ENCODE measurements around the gene PRSS36.

The PRSS36 gene

GRCh38 chr16:31099860-31100638, 49.8 kb downstream of the PRSS36 start:
- DNase-seq (ENCODE audit: low read depth in 2 of 2): no peak

- peak; percentile 77 for DNase-seq (ENCODE audit: low read depth in 2 of 2)
These were observed 55.3 kb downstream of the PRSS36 start, which contains the start of gene VKORC1 for GRCh38 chr16:31094424-31095120. Gene VKORC1, minus strand, starts transcription at chr16:31094797. Its CDS starts 68 bp downstream, at chr16:31094729.

DNA sequence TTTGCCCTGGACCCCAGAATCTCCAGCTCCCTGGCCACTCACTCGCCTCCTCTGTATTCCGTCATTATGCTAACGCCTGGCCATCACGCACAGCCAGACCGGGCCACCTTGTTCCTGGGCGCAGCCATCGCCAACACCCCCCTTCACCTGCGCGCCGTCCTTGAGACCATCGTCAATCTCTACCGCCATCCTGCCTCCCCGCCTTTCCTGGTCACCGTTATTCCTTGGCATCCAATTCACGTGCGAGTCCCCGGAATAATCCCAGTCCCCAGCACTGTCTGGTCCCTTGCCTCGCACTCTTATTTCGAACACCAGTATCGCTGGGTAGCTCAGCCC, 55.8 kb downstream of the PRSS36 start:
- no peak for DNase-seq (ENCODE audit: low read depth in 2 of 2)

DNA sequence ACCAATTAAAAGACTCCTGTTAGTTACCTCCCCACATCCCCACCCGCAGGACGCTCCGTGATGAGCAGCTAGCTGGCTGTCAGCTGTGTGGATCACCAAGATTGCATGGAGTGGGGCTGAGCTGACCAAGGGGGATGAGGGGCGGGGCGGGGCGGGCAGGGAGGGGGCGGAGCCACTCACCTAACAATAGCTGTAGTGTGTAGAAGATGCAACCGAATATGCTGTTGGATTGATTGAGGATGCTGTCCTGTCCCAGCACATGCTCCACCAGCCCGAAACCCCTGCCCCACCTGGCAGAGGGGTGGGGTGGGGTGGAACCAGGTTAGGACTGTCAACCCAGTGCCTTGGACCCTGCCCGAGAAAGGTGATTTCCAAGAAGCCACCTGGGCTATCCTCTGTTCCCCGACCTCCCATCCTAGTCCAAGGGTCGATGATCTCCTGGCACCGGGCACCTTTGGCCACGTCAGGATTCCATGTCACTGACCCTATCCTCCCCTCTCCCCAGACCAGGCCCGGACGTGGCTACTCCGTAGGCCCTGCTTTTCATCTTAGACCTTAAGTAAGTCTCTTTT, 56.6 kb downstream of the PRSS36 start:
- DNase-seq (ENCODE audit: low read depth in 2 of 2): no peak

GRCh38 chr16:31092330-31092729, 57.5 kb downstream of the PRSS36 start:
- no peak for DNase-seq (ENCODE audit: low read depth in 2 of 2)

DNA sequence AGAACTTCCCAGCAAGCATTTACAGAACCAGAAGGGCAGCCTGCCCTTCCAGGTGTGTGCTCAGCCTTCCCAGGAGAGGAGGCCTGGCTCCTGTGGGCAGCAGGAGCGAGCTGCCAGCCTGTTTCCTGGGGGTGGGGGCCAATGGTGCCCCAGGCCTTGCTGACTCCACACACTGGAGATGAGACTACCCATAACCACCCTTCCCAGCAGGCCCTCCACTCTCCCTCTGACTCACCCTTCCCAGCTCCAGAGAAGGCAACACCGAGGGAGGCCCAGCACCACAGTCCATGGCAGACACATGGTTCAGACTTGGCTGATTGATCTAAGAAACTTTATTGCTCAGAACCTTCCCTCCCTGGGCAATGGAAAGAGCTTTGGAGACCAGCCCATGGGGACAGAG, 59.3 kb downstream of the PRSS36 start:
- no peak for DNase-seq (ENCODE audit: low read depth in 2 of 2)

- no peak for DNase-seq (ENCODE audit: low read depth in 2 of 2)
These were observed 60.7 kb downstream of the PRSS36 start for GRCh38 chr16:31089199-31089598.
